Measurements from ENCODE around the gene UNC79.

DNA sequence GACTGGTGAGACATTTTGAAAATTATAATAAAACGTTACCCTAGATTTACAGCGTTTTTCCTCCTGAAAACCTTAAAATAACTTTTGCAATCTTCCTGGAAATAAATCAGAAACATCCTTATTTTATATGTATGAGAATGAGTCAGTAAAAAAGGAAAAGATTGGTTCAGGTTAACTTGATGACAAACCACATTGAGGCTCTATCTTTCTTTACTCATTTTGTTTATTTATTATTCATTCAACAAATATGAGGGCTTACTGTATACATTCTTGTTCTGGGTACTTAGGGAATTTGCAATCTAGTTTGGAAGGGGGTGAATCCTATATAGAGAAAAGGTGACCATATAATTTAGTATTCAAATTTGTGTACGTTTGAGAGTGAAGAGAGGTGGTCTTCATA is 156.6 kb downstream of the UNC79 start:
- TF ChIP-seq, protein P1, sequence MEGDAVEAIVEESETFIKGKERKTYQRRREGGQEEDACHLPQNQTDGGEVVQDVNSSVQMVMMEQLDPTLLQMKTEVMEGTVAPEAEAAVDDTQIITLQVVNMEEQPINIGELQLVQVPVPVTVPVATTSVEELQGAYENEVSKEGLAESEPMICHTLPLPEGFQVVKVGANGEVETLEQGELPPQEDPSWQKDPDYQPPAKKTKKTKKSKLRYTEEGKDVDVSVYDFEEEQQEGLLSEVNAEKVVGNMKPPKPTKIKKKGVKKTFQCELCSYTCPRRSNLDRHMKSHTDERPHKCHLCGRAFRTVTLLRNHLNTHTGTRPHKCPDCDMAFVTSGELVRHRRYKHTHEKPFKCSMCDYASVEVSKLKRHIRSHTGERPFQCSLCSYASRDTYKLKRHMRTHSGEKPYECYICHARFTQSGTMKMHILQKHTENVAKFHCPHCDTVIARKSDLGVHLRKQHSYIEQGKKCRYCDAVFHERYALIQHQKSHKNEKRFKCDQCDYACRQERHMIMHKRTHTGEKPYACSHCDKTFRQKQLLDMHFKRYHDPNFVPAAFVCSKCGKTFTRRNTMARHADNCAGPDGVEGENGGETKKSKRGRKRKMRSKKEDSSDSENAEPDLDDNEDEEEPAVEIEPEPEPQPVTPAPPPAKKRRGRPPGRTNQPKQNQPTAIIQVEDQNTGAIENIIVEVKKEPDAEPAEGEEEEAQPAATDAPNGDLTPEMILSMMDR (IDR thresholded peaks at IDR 0.05) = no peak
- TF ChIP-seq EZH2 (IDR thresholded peaks at IDR 0.05) = no peak
